Activated T-cell treated with anti-CD3 and anti-CD28 coated beads, Interleukin-2, amount 50 U/mL, for 24 hours (primary cell): Measurements from ENCODE around the gene NOB1.
"Not testable (repeated sequence)": the region's sequence is repeated elsewhere in the genome, so short reads cannot be mapped to it uniquely, and the experiment has no call there.

Experiments
- DNase-seq: peaks from one replicate; pipeline ENCODE4 v3.0.0-alpha.2; 2020
- H3K27ac Mint-ChIP-seq: 2 replicates; pipeline ENCODE4 v1.8.0; 2020; ENCODE audit warnings: mild to moderate bottlenecking, mixed read lengths
- H3K27me3 Mint-ChIP-seq: 2 replicates; pipeline ENCODE4 v1.8.0; 2020; ENCODE audit warnings: mixed read lengths
- H3K36me3 Mint-ChIP-seq: 2 replicates; pipeline ENCODE4 v1.8.0; 2020; ENCODE audit warnings: low read depth, mixed read lengths
- H3K4me1 Mint-ChIP-seq: 2 replicates; pipeline ENCODE4 v1.8.0; 2020; ENCODE audit warnings: low read depth, mixed read lengths
- H3K4me3 Mint-ChIP-seq: 2 replicates; pipeline ENCODE4 v1.8.0; 2020; ENCODE audit warnings: mild to moderate bottlenecking, moderate library complexity, mixed read lengths
- H3K9me3 Mint-ChIP-seq: 2 replicates; pipeline ENCODE4 v1.8.0; 2020; ENCODE audit warnings: mixed read lengths

The NOB1 gene

GRCh38 chr16:69744363-69745231, 10.1 kb downstream of the NOB1 start:
- DNase-seq: no peak
- Mint-ChIP-seq H3K27ac (peak overlapping the region; percentile 29), H3K27me3 (no peaks in the 10 kb centered on the region), H3K9me3 (no peaks in the 10 kb centered on the region), H3K36me3 (peaks cover 97% of the 10 kb centered on the region), H3K4me3 (no peak overlapping the region), H3K4me1 (peaks cover 6% of the 10 kb centered on the region)

- H3K36me3 Mint-ChIP-seq: peaks cover 79% of the 10 kb centered on the region
- no peak overlapping the region for H3K27ac Mint-ChIP-seq
- DNase-seq: no peak
- H3K9me3 Mint-ChIP-seq: no peaks in the 10 kb centered on the region
- H3K4me1 Mint-ChIP-seq: peaks cover under 1% of the 10 kb centered on the region
- no peak overlapping the region for H3K4me3 Mint-ChIP-seq
- H3K27me3 Mint-ChIP-seq: no peaks in the 10 kb centered on the region
Observed at GRCh38 chr16:69741951-69742904, 12.5 kb downstream of the NOB1 start.

- Mint-ChIP-seq H3K9me3 (no peaks in the 10 kb centered on the region), H3K36me3 (peaks cover 72% of the 10 kb centered on the region), H3K27ac (no peak overlapping the region), H3K27me3 (no peaks in the 10 kb centered on the region), H3K4me1 (no peaks in the 10 kb centered on the region), H3K4me3 (no peak overlapping the region)
- DNase-seq: no peak
Observed at GRCh38 chr16:69741519-69741918, 13.2 kb downstream of the NOB1 start.

- H3K36me3 Mint-ChIP-seq: no peaks in the 10 kb centered on the region
- H3K4me3 Mint-ChIP-seq: no peak overlapping the region
- no peaks in the 10 kb centered on the region for H3K27me3 Mint-ChIP-seq
- H3K27ac Mint-ChIP-seq: no peak overlapping the region
- no peak for DNase-seq
- no peaks in the 10 kb centered on the region for H3K9me3 Mint-ChIP-seq
- H3K4me1 Mint-ChIP-seq: peaks cover 10% of the 10 kb centered on the region
Observed at GRCh38 chr16:69732101-69732500, 22.6 kb downstream of the NOB1 start.

GRCh38 chr16:69731280-69731679, 23.4 kb downstream of the NOB1 start:
- H3K9me3 Mint-ChIP-seq, DNase-seq, H3K27me3 Mint-ChIP-seq, H3K4me3 Mint-ChIP-seq, H3K27ac Mint-ChIP-seq, H3K36me3 Mint-ChIP-seq: not testable (repeated sequence)
- peaks cover 18% of the 10 kb centered on the region for H3K4me1 Mint-ChIP-seq

GRCh38 chr16:69729030-69729429, 25.7 kb downstream of the NOB1 start:
- not testable (repeated sequence) for H3K27me3 Mint-ChIP-seq, H3K4me3 Mint-ChIP-seq, H3K36me3 Mint-ChIP-seq, DNase-seq, H3K9me3 Mint-ChIP-seq, H3K27ac Mint-ChIP-seq
- H3K4me1 Mint-ChIP-seq: peaks cover 28% of the 10 kb centered on the region

GRCh38 chr16:69727916-69728270, 26.8 kb downstream of the NOB1 start:
- Mint-ChIP-seq H3K36me3 (peaks cover 5% of the 10 kb centered on the region), H3K27ac (peak overlapping the region; percentile 96), H3K9me3 (no peaks in the 10 kb centered on the region), H3K27me3 (no peaks in the 10 kb centered on the region), H3K4me1 (peaks cover 30% of the 10 kb centered on the region), H3K4me3 (peak overlapping the region; percentile 85)
- DNase-seq: no peak

GRCh38 chr16:69726313-69727060, 28.2 kb downstream of the NOB1 start, which contains the start of gene NQO1:
Gene NQO1 (minus strand): TSS chr16:69726560. CDS start chr16:69726439, 121 bp downstream.
- Mint-ChIP-seq H3K4me1 (peaks cover 30% of the 10 kb centered on the region), H3K4me3 (peak within 1 kb of the TSS; percentile 85), H3K27me3 (no peaks in the 10 kb centered on the region), H3K27ac (peak within 1 kb of the TSS; percentile 96), H3K9me3 (no peaks in the 10 kb centered on the region), H3K36me3 (peaks cover 5% of the 10 kb centered on the region)
- DNase-seq: peak; percentile 91

GRCh38 chr16:69725480-69726312, 29.0 kb downstream of the NOB1 start:
- H3K4me3 Mint-ChIP-seq: peak overlapping the region; percentile 85
- no peak for DNase-seq
- H3K27me3 Mint-ChIP-seq: no peaks in the 10 kb centered on the region

GRCh38 chr16:69724981-69725479, 29.7 kb downstream of the NOB1 start:
- Mint-ChIP-seq H3K27me3 (no peaks in the 10 kb centered on the region), H3K4me3 (peak overlapping the region; percentile 85), H3K9me3 (no peaks in the 10 kb centered on the region), H3K27ac (peak overlapping the region; percentile 37), H3K36me3 (peaks cover 5% of the 10 kb centered on the region), H3K4me1 (peaks cover 30% of the 10 kb centered on the region)
- peak; percentile 14 for DNase-seq

More at GRCh38 chr16:69725480-69726312, 29.0 kb downstream of the NOB1 start:
- H3K9me3 Mint-ChIP-seq: no peaks in the 10 kb centered on the region
- peak overlapping the region; percentile 96 for H3K27ac Mint-ChIP-seq
- peaks cover 5% of the 10 kb centered on the region for H3K36me3 Mint-ChIP-seq
- peaks cover 30% of the 10 kb centered on the region for H3K4me1 Mint-ChIP-seq

GRCh38 chr16:69724414-69724873, 30.3 kb downstream of the NOB1 start:
- peaks cover 5% of the 10 kb centered on the region for H3K36me3 Mint-ChIP-seq
- no peaks in the 10 kb centered on the region for H3K9me3 Mint-ChIP-seq
- DNase-seq: no peak
- peaks cover 30% of the 10 kb centered on the region for H3K4me1 Mint-ChIP-seq
- H3K4me3 Mint-ChIP-seq: no peak overlapping the region
- H3K27me3 Mint-ChIP-seq: no peaks in the 10 kb centered on the region
- H3K27ac Mint-ChIP-seq: peak overlapping the region; percentile 37

- DNase-seq: no peak
- Mint-ChIP-seq H3K36me3 (peaks cover 10% of the 10 kb centered on the region), H3K4me3 (no peak overlapping the region), H3K4me1 (peaks cover 14% of the 10 kb centered on the region), H3K27me3 (no peaks in the 10 kb centered on the region), H3K27ac (no peak overlapping the region), H3K9me3 (no peaks in the 10 kb centered on the region)
Observed at GRCh38 chr16:69721441-69721957, 33.2 kb downstream of the NOB1 start.

- no peak for DNase-seq
- H3K27ac Mint-ChIP-seq: no peak overlapping the region
- no peaks in the 10 kb centered on the region for H3K9me3 Mint-ChIP-seq
- H3K36me3 Mint-ChIP-seq: peaks cover 8% of the 10 kb centered on the region
- peaks cover 8% of the 10 kb centered on the region for H3K4me1 Mint-ChIP-seq
- H3K4me3 Mint-ChIP-seq: no peak overlapping the region
- H3K27me3 Mint-ChIP-seq: no peaks in the 10 kb centered on the region
Observed at GRCh38 chr16:69720822-69721430, 33.8 kb downstream of the NOB1 start.
